Gastrocnemius medialis (tissue), 4 donors: Measurements from ENCODE around the gene ABHD15. TPM values are rescaled to one million over a fixed set of nuclear protein-coding genes. Genes with fewer than 3 reads are reported as not detected.

ENCODE experiments used
- ATAC-seq, 2 donors: fragments of 150-250 bp; one replicate each; pipeline ENCODE4 v1.9.1; 2016
- DNase-seq, 2 donors: peaks; one replicate each; pipeline ENCODE4 v3.0.0-alpha.2; 2019
- H3K27ac ChIP-seq, 4 donors: fragments of 200-600 bp; sonication (generic); 1 replicate in 1 of 4; 2 replicates in 3 of 4; pipeline ENCODE4 v1.5.1; 2016 to 2018; ENCODE audit warnings: mild to moderate bottlenecking in 2 of 4, moderate library complexity in 1 of 4
- H3K27me3 ChIP-seq, 3 donors: fragments of 200-600 bp; sonication (generic) in 2 of 3; 1 replicate in 1 of 3; 2 replicates in 2 of 3; pipeline versions ENCODE4 v1.5.1 to v1.6.0; 2016 to 2019; ENCODE audit warnings: mild to moderate bottlenecking in 1 of 3, moderate library complexity in 1 of 3
- H3K36me3 ChIP-seq, 2 donors: fragments of 200-600 bp; sonication (generic) in 1 of 2; one replicate each; pipeline ENCODE4 v1.5.1; 2017 to 2018
- H3K4me1 ChIP-seq, 2 donors: fragments of 200-600 bp; sonication (generic) in 1 of 2; one replicate each; pipeline ENCODE4 v1.5.1; 2016 to 2017; ENCODE audit warnings: mild to moderate bottlenecking in 2 of 2
- H3K4me3 ChIP-seq, 4 donors: fragments of 200-600 bp; sonication (generic) in 3 of 4; 1 replicate in 1 of 4; 2 replicates in 3 of 4; pipeline ENCODE4 v1.5.1; 2016 to 2019; ENCODE audit warnings: mild to moderate bottlenecking in 2 of 4
- H3K9me3 ChIP-seq, 3 donors: fragments of 200-600 bp; sonication (generic) in 2 of 3; 1 replicate in 1 of 3; 2 replicates in 2 of 3; pipeline ENCODE4 v1.5.1; 2016 to 2019
- POLR2A ChIP-seq, 2 donors: fragments of 450-650 bp; IDR thresholded peaks; one replicate each; pipeline ENCODE4 v1.6.1; 2017; ENCODE audit warnings: antibody characterized with exemption in 2 of 2, mild to moderate bottlenecking in 2 of 2, moderate library complexity in 2 of 2
- in situ Hi-C, 4 donors: fragments of 200-750 bp; cut with MboI; loops; one replicate each; pipeline versions ENCODE4 v1.15.0 to v1.8.0; 2017; ENCODE audit warnings: low sequenced_read_pairs in 4 of 4
- intact Hi-C: fragments of 100-400 bp; cut with DNase I; formaldehyde crosslinking; loops from one replicate; pipeline ENCODE4 v1.15.1; 2023; ENCODE audit warnings: low total_unique reads
- total RNA-seq, 4 donors: library from RNA; depleted of rRNA; stranded (reverse); fragments of >200 nt; gene quantifications; one replicate each; pipeline versions ENCODE4 v1.1.0 to v1.2.3, GENCODE V29; 2016
- TF ChIP-seq, protein P1 (sequence below), 5 experiments: fragments of 450-650 bp in 3 of 5; fragments of 200-600 bp in 2 of 5; sonication (generic) in 2 of 5; IDR thresholded peaks in 4 of 5; conservative IDR thresholded peaks in 1 of 5; 1 replicate in 4 of 5; 2 replicates in 1 of 5; pipeline ENCODE4 v1.5.1; 2016 to 2019; ENCODE audit warnings: antibody characterized with exemption in 5 of 5, mild to moderate bottlenecking in 3 of 5, moderate library complexity in 3 of 5

The ABHD15 gene
- total RNA-seq, 4 donors from 2014 or later = 2.6 to 5.7 (median 5.0) TPM

- in situ Hi-C loops (loop anchor here in 1 of 4 donors (25.0 kb wide), 1 partner anchor 380 kb away; the partner anchor contains the start of genes EFCAB5 and SSH2), intact Hi-C loops (no loop called here)
- Histone ChIP-seq H3K27ac (no peak overlapping the region), H3K27me3 (no peaks in the 10 kb centered on the region), H3K4me3 (no peak overlapping the region), H3K4me1 (no peaks in the 10 kb centered on the region), H3K9me3 (no peaks in the 10 kb centered on the region), H3K36me3 (no peaks in the 10 kb centered on the region)
- TF ChIP-seq, protein P1, sequence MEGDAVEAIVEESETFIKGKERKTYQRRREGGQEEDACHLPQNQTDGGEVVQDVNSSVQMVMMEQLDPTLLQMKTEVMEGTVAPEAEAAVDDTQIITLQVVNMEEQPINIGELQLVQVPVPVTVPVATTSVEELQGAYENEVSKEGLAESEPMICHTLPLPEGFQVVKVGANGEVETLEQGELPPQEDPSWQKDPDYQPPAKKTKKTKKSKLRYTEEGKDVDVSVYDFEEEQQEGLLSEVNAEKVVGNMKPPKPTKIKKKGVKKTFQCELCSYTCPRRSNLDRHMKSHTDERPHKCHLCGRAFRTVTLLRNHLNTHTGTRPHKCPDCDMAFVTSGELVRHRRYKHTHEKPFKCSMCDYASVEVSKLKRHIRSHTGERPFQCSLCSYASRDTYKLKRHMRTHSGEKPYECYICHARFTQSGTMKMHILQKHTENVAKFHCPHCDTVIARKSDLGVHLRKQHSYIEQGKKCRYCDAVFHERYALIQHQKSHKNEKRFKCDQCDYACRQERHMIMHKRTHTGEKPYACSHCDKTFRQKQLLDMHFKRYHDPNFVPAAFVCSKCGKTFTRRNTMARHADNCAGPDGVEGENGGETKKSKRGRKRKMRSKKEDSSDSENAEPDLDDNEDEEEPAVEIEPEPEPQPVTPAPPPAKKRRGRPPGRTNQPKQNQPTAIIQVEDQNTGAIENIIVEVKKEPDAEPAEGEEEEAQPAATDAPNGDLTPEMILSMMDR (IDR thresholded peaks at IDR 0.05 in 4 of 5, conservative IDR thresholded peaks at IDR 0.05 in 1 of 5) = no peak
- no peak for TF ChIP-seq POLR2A (IDR thresholded peaks at IDR 0.05)
- no peak for ATAC-seq
- DNase-seq = no peak
Measured at GRCh38 chr17:29557739-29558116, 9.1 kb downstream of the ABHD15 start.

GRCh38 chr17:29557085-29557738 is 9.6 kb downstream of the ABHD15 start:
- ATAC-seq (no peak), DNase-seq (no peak)
- no peaks in the 10 kb centered on the region for H3K27me3 ChIP-seq
- no peak overlapping the region for H3K4me3 ChIP-seq
- TF ChIP-seq POLR2A (IDR thresholded peaks at IDR 0.05) = no peak
- TF ChIP-seq, protein P1 (IDR thresholded peaks at IDR 0.05 in 4 of 5, conservative IDR thresholded peaks at IDR 0.05 in 1 of 5) = no peak
- no peaks in the 10 kb centered on the region for H3K4me1 ChIP-seq
- H3K36me3 ChIP-seq = no peaks in the 10 kb centered on the region
- no peaks in the 10 kb centered on the region for H3K9me3 ChIP-seq
- H3K27ac ChIP-seq = no peak overlapping the region
- in situ Hi-C loops (loop anchor here in 1 of 4 donors (25.0 kb wide), 1 partner anchor 380 kb away; the partner anchor contains the start of genes EFCAB5 and SSH2), intact Hi-C loops (no loop called here)

- TF ChIP-seq, protein P1 (IDR thresholded peaks at IDR 0.05 in 4 of 5, conservative IDR thresholded peaks at IDR 0.05 in 1 of 5) = no peak
- TF ChIP-seq POLR2A (IDR thresholded peaks at IDR 0.05) = no peak
- in situ Hi-C loops (loop anchor here in 1 of 4 donors (25.0 kb wide), 1 partner anchor 381 kb away; the partner anchor contains the start of genes EFCAB5 and SSH2), intact Hi-C loops (no loop called here)
- H3K27ac ChIP-seq = no peak overlapping the region
- DNase-seq = no peak
- no peaks in the 10 kb centered on the region for H3K27me3 ChIP-seq
- no peaks in the 10 kb centered on the region for H3K4me1 ChIP-seq
- H3K4me3 ChIP-seq = no peak overlapping the region
- H3K9me3 ChIP-seq = no peaks in the 10 kb centered on the region
- no peaks in the 10 kb centered on the region for H3K36me3 ChIP-seq
- no peak for ATAC-seq
Measured at GRCh38 chr17:29555840-29556239, 11.0 kb downstream of the ABHD15 start.

DNA sequence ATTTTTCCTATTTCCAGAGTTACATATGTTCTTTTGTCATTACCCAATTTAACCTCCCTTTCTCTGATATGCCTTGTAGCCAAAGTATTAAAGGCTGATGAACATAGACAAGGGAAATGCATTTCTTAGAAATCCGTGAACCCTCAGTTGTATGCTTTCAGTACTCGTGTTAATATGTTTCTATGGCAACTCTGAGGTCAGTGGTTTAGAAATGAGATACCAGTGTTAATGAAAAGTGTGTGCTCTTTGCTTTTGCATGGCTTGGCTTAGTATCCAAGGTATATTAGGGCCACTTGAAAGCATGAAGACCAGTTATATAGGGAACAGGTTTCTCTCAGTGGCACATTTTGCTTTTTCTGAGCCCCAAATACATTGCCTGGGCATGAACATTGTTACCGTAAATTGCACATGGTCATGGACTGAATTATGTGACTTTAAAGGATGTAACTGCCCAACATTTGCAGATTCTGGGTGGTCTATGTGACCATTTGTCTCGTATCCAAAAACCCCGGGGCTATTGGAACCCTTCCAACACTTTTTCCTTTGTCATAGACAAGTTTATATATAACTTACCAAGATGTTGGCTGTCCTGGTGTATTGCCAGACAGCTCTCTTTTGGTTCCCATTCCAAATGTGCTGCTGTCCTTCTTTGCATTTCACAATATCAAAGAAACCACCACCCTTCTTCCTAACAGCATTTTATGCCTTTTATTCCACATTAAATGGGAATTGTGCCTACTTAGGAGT is 17.5 kb downstream of the ABHD15 start:
- no peak for TF ChIP-seq POLR2A (IDR thresholded peaks at IDR 0.05)
- TF ChIP-seq, protein P1 (IDR thresholded peaks at IDR 0.05 in 4 of 5, conservative IDR thresholded peaks at IDR 0.05 in 1 of 5) = no peak
- H3K9me3 ChIP-seq = no peaks in the 10 kb centered on the region
- H3K36me3 ChIP-seq = no peaks in the 10 kb centered on the region
- DNase-seq (no peak), ATAC-seq (no peak)
- in situ Hi-C loops (no loop called here), intact Hi-C loops (no loop called here)
- H3K4me1 ChIP-seq = peaks cover 6 to 14% of the 10 kb centered on the region in 2 donors
- no peaks in the 10 kb centered on the region for H3K27me3 ChIP-seq
- no peak overlapping the region for H3K27ac ChIP-seq
- no peak overlapping the region for H3K4me3 ChIP-seq
